Stimulated activated CD8-positive, alpha-beta memory T cell treated with anti-CD3 and anti-CD28 coated beads, Interleukin-7, amount 100 ng/mL, for 4 hours (primary cell): ENCODE data around the gene KLHL17.
A peak's percentile ranks its signal among the peaks of the same experiment; 100 is the strongest.

ENCODE experiments used
- DNase-seq, 2 donors: peaks; one replicate each; pipeline ENCODE4 v3.0.0-alpha.2; 2020; ENCODE audit warnings: low read depth in 2 of 2

KLHL17 gene

GRCh38 chr1:923131-923990, 37.0 kb upstream of the KLHL17 start, which contains the start of gene SAMD11:
TSS of gene SAMD11 (plus strand) at chr1:923923. CDS start at chr1:924432, 509 bp downstream.
- peak in 1 of 2 donors; percentile 50 for DNase-seq

- no peak for DNase-seq
Observed at GRCh38 chr1:923991-924655, 36.3 kb upstream of the KLHL17 start.

GRCh38 chr1:924656-925560, 35.5 kb upstream of the KLHL17 start:
- DNase-seq: no peak

- no peak for DNase-seq
Observed at GRCh38 chr1:925561-926421, 34.6 kb upstream of the KLHL17 start.

GRCh38 chr1:927234-927633, 33.1 kb upstream of the KLHL17 start:
- DNase-seq: no peak

GRCh38 chr1:927748-928147, 32.6 kb upstream of the KLHL17 start:
- DNase-seq: no peak

GRCh38 chr1:928825-929661, 31.3 kb upstream of the KLHL17 start:
- DNase-seq: no peak

- no peak for DNase-seq
Observed at GRCh38 chr1:929712-930632, 30.4 kb upstream of the KLHL17 start.

- DNase-seq: no peak
Observed at GRCh38 chr1:930633-931138, 29.7 kb upstream of the KLHL17 start.

GRCh38 chr1:931380-932172, 28.8 kb upstream of the KLHL17 start:
- DNase-seq: no peak

- DNase-seq: no peak
Observed at GRCh38 chr1:932173-932510, 28.2 kb upstream of the KLHL17 start.

- DNase-seq: no peak
Observed at GRCh38 chr1:932776-933602, 27.4 kb upstream of the KLHL17 start.

- no peak for DNase-seq
Observed at GRCh38 chr1:933603-933940, 26.8 kb upstream of the KLHL17 start.

GRCh38 chr1:934991-935750, 25.2 kb upstream of the KLHL17 start:
- no peak for DNase-seq

GRCh38 chr1:935751-936231, 24.6 kb upstream of the KLHL17 start:
- no peak for DNase-seq
